IMR-90 (cell line): ENCODE measurements around the gene SLC7A9. TPM values are rescaled to one million over a fixed set of nuclear protein-coding genes. Genes with fewer than 3 reads are reported as not detected.

ENCODE experiments used
- ATAC-seq: fragments of 200-7000 bp; cut with Tn5 transposase; 2 replicates; pipeline ENCODE4 v1.9.1; 2020; ENCODE audit warnings: low read depth, mild to moderate bottlenecking, moderate library complexity
- BruUV-seq: library from RNA; stranded (reverse); fragments of 400-500 nt; replicated peaks from 2 replicates; lab custom pipeline; 2021; lab: Mats Ljungman, UMichigan
- CTCF ChIA-PET: fragments of 300-600 bp; formaldehyde crosslinking; extraction: SDS; loops from one replicate; lab custom pipeline; 2021; ENCODE audit warnings: antibody characterized with exemption; lab: Yijun Ruan, JAX
- POLR2A ChIA-PET: fragments of 300-600 bp; sonication (Branson Sonifier 250); formaldehyde crosslinking; loops from one replicate; lab custom pipeline; 2022; ENCODE audit warnings: antibody characterized with exemption; ENCODE audit not compliant: unreplicated experiment; lab: Charles Lee
- DNase-seq: peaks from one replicate; pipeline ENCODE4 v3.0.0; 2013
- H2AFZ ChIP-seq: replicated peaks from 2 replicates; pipeline ENCODE3; 2013; ENCODE audit warnings: low read length, mild to moderate bottlenecking; ENCODE audit not compliant: poor library complexity
- H2AK5ac ChIP-seq: 2 replicates; pipeline ENCODE4 v1.6.1; 2013; ENCODE audit warnings: low read depth, low read length, inconsistent platforms
- H2AK9ac ChIP-seq: replicated peaks from 2 replicates; pipeline ENCODE3; 2013; ENCODE audit warnings: mild to moderate bottlenecking, low read depth, low read length, moderate library complexity; ENCODE audit not compliant: poor library complexity
- H2BK120ac ChIP-seq: 2 replicates; pipeline ENCODE4 v1.6.1; 2013; ENCODE audit warnings: low read depth, low read length, inconsistent platforms
- H2BK15ac ChIP-seq: 3 replicates; pipeline ENCODE4 v1.6.1; 2013; ENCODE audit warnings: low read depth, low read length, inconsistent platforms
- H2BK20ac ChIP-seq: 2 replicates; pipeline ENCODE4 v1.6.1; 2013; ENCODE audit warnings: low read depth, mild to moderate bottlenecking, inconsistent platforms, low read length, moderate library complexity
- H2BK5ac ChIP-seq: 2 replicates; pipeline ENCODE4 v1.6.1; 2013; ENCODE audit warnings: mild to moderate bottlenecking, low read depth, low read length, inconsistent platforms; ENCODE audit not compliant: poor library complexity, severe bottlenecking
- H3K14ac ChIP-seq: replicated peaks from 2 replicates; pipeline ENCODE4 v1.6.1; 2013; ENCODE audit warnings: low read depth, low read length, inconsistent platforms
- H3K18ac ChIP-seq: 2 replicates; pipeline ENCODE4 v1.6.1; 2013; ENCODE audit warnings: low read depth, low read length, control low read depth
- H3K23ac ChIP-seq: 2 replicates; pipeline ENCODE4 v1.6.1; 2013; ENCODE audit warnings: low read depth, low read length, inconsistent platforms
- H3K27ac ChIP-seq: 2 replicates; pipeline ENCODE4 v1.5.1; 2013; ENCODE audit warnings: mild to moderate bottlenecking, control low read depth, low read length; ENCODE audit not compliant: insufficient read depth
- H3K27me3 ChIP-seq: 2 replicates; pipeline ENCODE4 v1.6.1; 2013; ENCODE audit warnings: low read length; ENCODE audit not compliant: control insufficient read depth, insufficient read depth
- H3K36me3 ChIP-seq: 2 replicates; pipeline ENCODE4 v1.6.1; 2013; ENCODE audit warnings: low read length, mixed read lengths; ENCODE audit not compliant: control insufficient read depth, insufficient read depth
- H3K4ac ChIP-seq: 2 replicates; pipeline ENCODE4 v1.6.1; 2013; ENCODE audit warnings: low read depth, low read length, inconsistent platforms
- H3K4me1 ChIP-seq: 2 replicates; pipeline ENCODE4 v1.6.1; 2013; ENCODE audit warnings: low read length, mixed read lengths; ENCODE audit not compliant: control insufficient read depth, insufficient read depth
- H3K4me2 ChIP-seq: 2 replicates; pipeline ENCODE4 v1.6.1; 2013; ENCODE audit warnings: low read depth, mild to moderate bottlenecking, control low read depth, low read length, moderate library complexity
- H3K4me3 ChIP-seq: 2 replicates; pipeline ENCODE4 v1.5.1; 2013; ENCODE audit warnings: low read depth, mild to moderate bottlenecking, control low read depth, low read length, moderate library complexity; ENCODE audit not compliant: insufficient read depth
- H3K56ac ChIP-seq: 2 replicates; pipeline ENCODE4 v1.6.1; 2013; ENCODE audit warnings: low read length, inconsistent platforms; ENCODE audit not compliant: insufficient read depth; ENCODE audit errors: extremely low read depth
- H3K79me1 ChIP-seq, 2 experiments: 2 replicates each; pipeline ENCODE4 v1.6.1; 2013; ENCODE audit warnings: low read length in 2 of 2, inconsistent platforms in 1 of 2, low read depth in 1 of 2
- H3K9ac ChIP-seq: 2 replicates; pipeline ENCODE4 v1.6.1; 2013; ENCODE audit warnings: low read depth, low read length, control low read depth
- H3K9me1 ChIP-seq: 2 replicates; pipeline ENCODE4 v1.6.1; 2013; ENCODE audit warnings: low read length, inconsistent platforms; ENCODE audit not compliant: insufficient read depth
- H3K9me3 ChIP-seq: 2 replicates; pipeline ENCODE4 v1.6.1; 2013; ENCODE audit warnings: low read length; ENCODE audit not compliant: control insufficient read depth, insufficient read depth
- H4K20me1 ChIP-seq: 2 replicates; pipeline ENCODE4 v1.6.1; 2013; ENCODE audit warnings: low read length, inconsistent platforms; ENCODE audit not compliant: insufficient read depth
- H4K5ac ChIP-seq: 2 replicates; pipeline ENCODE4 v1.6.1; 2013; ENCODE audit warnings: mild to moderate bottlenecking, low read depth, low read length, control low read depth
- H4K8ac ChIP-seq, 2 experiments: 2 replicates each; pipeline ENCODE4 v1.6.1; 2013; ENCODE audit warnings: low read depth in 2 of 2, low read length in 2 of 2, control low read depth in 1 of 2, inconsistent platforms in 1 of 2
- H4K91ac ChIP-seq: 2 replicates; pipeline ENCODE4 v1.6.1; 2013; ENCODE audit warnings: low read depth, low read length, inconsistent platforms; ENCODE audit not compliant: insufficient read depth
- BHLHE40 ChIP-seq: fragments of 150-350 bp; IDR thresholded peaks from 2 replicates; pipeline ENCODE4 v1.6.1; 2016; ENCODE audit warnings: mild to moderate bottlenecking, low read depth, low read length
- CEBPB ChIP-seq: IDR thresholded peaks from 2 replicates; pipeline ENCODE4 v1.6.1; 2012; ENCODE audit warnings: low read depth, low read length, improper control_type of control experiment
- CHD1 ChIP-seq: IDR thresholded peaks from 2 replicates; pipeline ENCODE4 v1.6.1; 2012; ENCODE audit warnings: low read depth, low read length, improper control_type of control experiment
- CTCF ChIP-seq: conservative IDR thresholded peaks from 2 replicates; pipeline ENCODE4 v1.5.1; 2012; ENCODE audit warnings: mild to moderate bottlenecking, low read depth, low read length, improper control_type of control experiment
- ELK1 ChIP-seq: fragments of 150-350 bp; IDR thresholded peaks from 2 replicates; pipeline ENCODE4 v1.6.1; 2016; ENCODE audit warnings: low read depth, mild to moderate bottlenecking, low read length, moderate library complexity, borderline replicate concordance
- MAFK ChIP-seq: IDR thresholded peaks from 2 replicates; pipeline ENCODE4 v1.6.1; 2012; ENCODE audit warnings: low read depth, low read length, improper control_type of control experiment
- MAZ ChIP-seq: IDR thresholded peaks from 2 replicates; pipeline ENCODE4 v1.6.1; 2012; ENCODE audit warnings: low read depth, mild to moderate bottlenecking, low read length, improper control_type of control experiment, moderate library complexity, borderline replicate concordance
- MXI1 ChIP-seq: IDR thresholded peaks from 2 replicates; pipeline ENCODE4 v1.6.1; 2012; ENCODE audit warnings: low read depth, mild to moderate bottlenecking, low read length, moderate library complexity, borderline replicate concordance
- NFE2L2 ChIP-seq: fragments of 150-350 bp; IDR thresholded peaks from 2 replicates; pipeline ENCODE4 v1.6.1; 2016; ENCODE audit warnings: low read depth, mild to moderate bottlenecking, low read length
- POLR2A ChIP-seq: IDR thresholded peaks from 2 replicates; pipeline ENCODE4 v1.6.1; 2012; ENCODE audit warnings: mild to moderate bottlenecking, low read depth, low read length
- RAD21 ChIP-seq: IDR thresholded peaks from 2 replicates; pipeline ENCODE4 v1.6.1; 2012; ENCODE audit warnings: low read length, improper control_type of control experiment
- RCOR1 ChIP-seq: IDR thresholded peaks from 2 replicates; pipeline ENCODE4 v1.6.1; 2012; ENCODE audit warnings: mild to moderate bottlenecking, low read length, improper control_type of control experiment; ENCODE audit not compliant: insufficient replicate concordance
- RFX5 ChIP-seq: IDR thresholded peaks from 2 replicates; pipeline ENCODE4 v1.8.0; 2012; ENCODE audit warnings: low read depth, mild to moderate bottlenecking, low read length, moderate library complexity
- SMC3 ChIP-seq: fragments of 150-350 bp; IDR thresholded peaks from 2 replicates; pipeline ENCODE4 v1.6.1; 2016; ENCODE audit warnings: low read depth, mild to moderate bottlenecking, antibody characterized with exemption, low read length, moderate library complexity
- USF2 ChIP-seq: fragments of 150-350 bp; IDR thresholded peaks from 2 replicates; pipeline ENCODE4 v1.6.1; 2017; ENCODE audit warnings: mild to moderate bottlenecking, antibody characterized with exemption, low read length, low read depth
- WGBS, 2 experiments: methylation state at CpG; one replicate each; pipeline versions ENCODE4 v1.1.5 to v1.1.7; 2013; ENCODE audit warnings: missing lambda C conversion rate in 2 of 2; ENCODE audit not compliant: insufficient read length in 1 of 2; ENCODE audit errors: extremely low coverage in 2 of 2; 5-methylcytosine and 5-hydroxymethylcytosine counted together
- dilution Hi-C: fragments of 300-500 bp; cut with HindIII; formaldehyde crosslinking; loops from one replicate; pipeline ENCODE4 v1.14.3; 2018; ENCODE audit warnings: low sequenced_read_pairs; ENCODE audit not compliant: unreplicated experiment
- in situ Hi-C: fragments of 300-500 bp; cut with MboI; formaldehyde crosslinking; loops from 3 replicates; pipeline ENCODE4 v1.14.3; 2019; ENCODE audit warnings: low sequenced_read_pairs, inconsistent platforms, mixed read lengths
- intact Hi-C: fragments of 100-400 bp; cut with micrococcal nuclease; formaldehyde crosslinking; loops from 2 replicates; pipeline ENCODE4 v1.10.0; 2022
- polyA plus RNA-seq, 3 experiments: library from polyadenylated mRNA; depleted of rRNA; stranded (reverse); fragments of >200 nt; gene quantifications; 2 replicates each; pipeline ENCODE4 v1.2.3, GENCODE V29; 2012; ENCODE audit warnings: low replicate concordance in 1 of 3
- total RNA-seq: library from RNA; depleted of rRNA; stranded (reverse); fragments of >200 nt; gene quantifications from 2 replicates; pipeline ENCODE4 v1.2.3, GENCODE V29; 2012

SLC7A9 gene
- total and polyA plus RNA-seq, 2 of the 4 experiments (the other 2 are of a cell fraction) = not detected

GRCh38 chr19:32914879-32915660 is 45.5 kb upstream of the SLC7A9 start:
- dilution Hi-C loops = no loop called here
- intact Hi-C loops = loop anchor here (5.0 kb wide), 1 partner anchor 243 kb away; no protein-coding TSS in a partner anchor
- TF ChIP-seq MXI1 (no peak), ELK1 (no peak), CTCF (no peak), POLR2A (no peak), NFE2L2 (no peak), MAFK (no peak), CHD1 (no peak), MAZ (no peak), RAD21 (no peak), CEBPB (no peak), USF2 (no peak), BHLHE40 (no peak), RFX5 (no peak), RCOR1 (no peak), SMC3 (no peak)

More at GRCh38 chr19:32914879-32915660, 45.5 kb upstream of the SLC7A9 start:
- Histone ChIP-seq H3K36me3 (peaks cover 18% of the 10 kb centered on the region), H3K9ac (no peak overlapping the region), H3K56ac (no peak overlapping the region), H3K4me3 (no peak overlapping the region), H2BK15ac (no peak overlapping the region), H3K27ac (no peak overlapping the region), H2AK5ac (no peak overlapping the region), H3K27me3 (no peaks in the 10 kb centered on the region), H2BK20ac (no peak overlapping the region), H2AK9ac (no peak overlapping the region), H3K14ac (no peak overlapping the region), H3K23ac (no peak overlapping the region), H3K4me2 (no peak overlapping the region), H4K20me1 (no peaks in the 10 kb centered on the region), H4K8ac (no peak overlapping the region), H3K9me1 (0 out of 2 replicates have a peak, but pooled peaks cover 2% of the 10 kb centered on the region), H4K91ac (no peak overlapping the region), H3K4ac (no peak overlapping the region), H4K5ac (no peak overlapping the region), H3K4me1 (no peaks in the 10 kb centered on the region), H3K18ac (no peak overlapping the region), H2AFZ (no peak overlapping the region), H2BK120ac (no peak overlapping the region), H3K9me3 (no peaks in the 10 kb centered on the region), H2BK5ac (no peak overlapping the region), H3K79me1 (no peaks in the 10 kb centered on the region)
- POLR2A ChIA-PET = no interaction called here
- CTCF ChIA-PET = interaction anchor here (0.7 kb wide), 2 partner anchors 11 to 21 kb away, joined by 3 to 5 read pairs; no protein-coding TSS in a partner anchor
- in situ Hi-C loops = no loop called here
- ATAC-seq = no peak
- no TSS peak for BruUV-seq
- DNase-seq = no peak
- no CpG with 5 or more reads among the region's 12 CpGs for WGBS, 2 experiments
